GM12873 (cell line): ENCODE results near the gene PPP6R2.

ENCODE experiments used
- TF ChIP-seq, protein P1 (sequence below): IDR thresholded peaks from 2 replicates; pipeline ENCODE4 v1.5.1; 2012; ENCODE audit warnings: low read depth, mild to moderate bottlenecking, moderate library complexity, low read length, control low read depth; ENCODE audit not compliant: insufficient read depth; ENCODE audit errors: missing control alignments

The PPP6R2 gene

DNA sequence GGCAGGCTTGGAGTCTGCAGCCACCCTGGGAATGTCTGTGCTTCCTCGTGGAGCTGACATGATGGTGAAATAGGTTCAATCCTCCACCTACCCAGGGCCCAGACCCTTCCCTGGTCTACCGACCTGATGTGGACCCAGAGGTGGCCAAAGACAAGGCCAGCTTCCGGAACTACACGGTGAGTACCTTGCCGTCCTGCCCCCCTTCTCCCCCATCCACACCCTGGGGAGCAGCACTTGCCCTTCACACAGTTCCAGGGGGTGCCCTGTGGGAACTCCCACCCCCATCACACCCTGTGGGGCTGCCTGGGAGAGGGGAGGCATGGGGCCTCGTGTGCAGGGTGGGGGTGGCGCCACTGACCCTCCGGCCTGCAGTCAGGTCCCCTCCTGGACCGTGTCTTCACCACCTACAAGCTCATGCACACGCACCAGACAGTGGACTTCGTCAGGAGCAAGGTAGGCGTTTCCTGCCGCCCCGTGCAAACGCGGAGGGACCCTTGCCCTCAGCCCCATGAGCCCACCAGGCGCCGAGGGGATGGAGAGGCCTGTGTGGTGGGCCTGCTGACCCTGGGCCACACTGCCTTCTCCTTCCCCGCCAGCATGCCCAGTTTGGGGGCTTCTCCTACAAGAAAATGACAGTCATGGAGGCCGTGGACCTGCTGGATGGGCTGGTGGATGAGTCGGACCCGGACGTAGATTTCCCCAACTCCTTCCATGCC is 144.3 kb downstream of the PPP6R2 start:
- TF ChIP-seq, protein P1, sequence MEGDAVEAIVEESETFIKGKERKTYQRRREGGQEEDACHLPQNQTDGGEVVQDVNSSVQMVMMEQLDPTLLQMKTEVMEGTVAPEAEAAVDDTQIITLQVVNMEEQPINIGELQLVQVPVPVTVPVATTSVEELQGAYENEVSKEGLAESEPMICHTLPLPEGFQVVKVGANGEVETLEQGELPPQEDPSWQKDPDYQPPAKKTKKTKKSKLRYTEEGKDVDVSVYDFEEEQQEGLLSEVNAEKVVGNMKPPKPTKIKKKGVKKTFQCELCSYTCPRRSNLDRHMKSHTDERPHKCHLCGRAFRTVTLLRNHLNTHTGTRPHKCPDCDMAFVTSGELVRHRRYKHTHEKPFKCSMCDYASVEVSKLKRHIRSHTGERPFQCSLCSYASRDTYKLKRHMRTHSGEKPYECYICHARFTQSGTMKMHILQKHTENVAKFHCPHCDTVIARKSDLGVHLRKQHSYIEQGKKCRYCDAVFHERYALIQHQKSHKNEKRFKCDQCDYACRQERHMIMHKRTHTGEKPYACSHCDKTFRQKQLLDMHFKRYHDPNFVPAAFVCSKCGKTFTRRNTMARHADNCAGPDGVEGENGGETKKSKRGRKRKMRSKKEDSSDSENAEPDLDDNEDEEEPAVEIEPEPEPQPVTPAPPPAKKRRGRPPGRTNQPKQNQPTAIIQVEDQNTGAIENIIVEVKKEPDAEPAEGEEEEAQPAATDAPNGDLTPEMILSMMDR, result no peak

DNA sequence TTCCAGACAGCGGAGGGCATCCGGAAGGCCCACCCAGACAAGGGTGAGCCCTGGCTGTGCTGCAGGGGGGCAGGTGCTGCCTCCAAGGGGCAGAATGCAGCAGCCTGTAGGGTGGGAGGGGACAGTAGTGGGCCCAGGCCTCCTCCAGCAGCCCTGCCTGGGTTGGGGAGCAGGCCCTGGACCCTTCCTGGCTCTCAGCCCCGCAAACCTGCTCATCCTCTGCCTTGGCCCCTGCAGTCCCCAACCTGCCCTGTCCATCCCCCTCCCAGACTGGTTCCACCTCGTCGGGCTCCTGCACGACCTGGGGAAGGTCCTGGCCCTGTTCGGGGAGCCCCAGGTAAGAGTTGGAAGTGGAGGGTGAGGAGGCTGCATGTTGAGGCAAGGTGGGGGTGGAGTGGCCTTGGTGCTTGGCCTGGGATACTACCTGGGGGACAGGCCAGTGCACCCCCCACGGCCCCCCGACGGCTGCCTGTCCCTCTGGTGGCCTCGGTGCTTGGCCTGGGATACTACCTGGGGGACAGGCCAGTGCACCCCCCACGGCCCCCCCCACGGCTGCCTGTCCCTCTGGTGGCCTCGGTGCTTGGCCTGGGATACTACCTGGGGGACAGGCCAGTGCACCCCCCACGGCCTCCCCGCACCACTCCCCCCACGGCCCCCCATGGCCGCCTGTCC is 145.0 kb downstream of the PPP6R2 start:
- TF ChIP-seq, protein P1, result no peak

DNA sequence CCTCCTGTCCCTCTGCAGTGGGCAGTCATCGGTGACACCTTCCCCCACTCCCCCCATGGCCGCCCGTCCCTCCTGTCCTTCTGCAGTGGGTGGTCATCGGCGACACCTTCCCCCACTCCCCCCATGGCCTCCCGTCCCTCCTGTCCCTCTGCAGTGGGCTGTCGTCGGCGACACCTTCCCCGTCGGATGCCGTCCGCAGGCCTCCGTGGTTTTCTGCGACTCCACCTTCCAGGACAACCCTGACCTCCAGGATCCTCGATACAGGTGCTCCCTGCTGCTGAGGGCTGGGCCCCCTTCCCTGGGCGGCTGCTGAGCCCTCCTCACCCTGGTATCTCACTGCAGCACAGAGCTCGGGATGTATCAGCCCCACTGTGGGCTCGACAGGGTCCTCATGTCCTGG is 145.8 kb downstream of the PPP6R2 start:
- TF ChIP-seq, protein P1, result no peak

DNA sequence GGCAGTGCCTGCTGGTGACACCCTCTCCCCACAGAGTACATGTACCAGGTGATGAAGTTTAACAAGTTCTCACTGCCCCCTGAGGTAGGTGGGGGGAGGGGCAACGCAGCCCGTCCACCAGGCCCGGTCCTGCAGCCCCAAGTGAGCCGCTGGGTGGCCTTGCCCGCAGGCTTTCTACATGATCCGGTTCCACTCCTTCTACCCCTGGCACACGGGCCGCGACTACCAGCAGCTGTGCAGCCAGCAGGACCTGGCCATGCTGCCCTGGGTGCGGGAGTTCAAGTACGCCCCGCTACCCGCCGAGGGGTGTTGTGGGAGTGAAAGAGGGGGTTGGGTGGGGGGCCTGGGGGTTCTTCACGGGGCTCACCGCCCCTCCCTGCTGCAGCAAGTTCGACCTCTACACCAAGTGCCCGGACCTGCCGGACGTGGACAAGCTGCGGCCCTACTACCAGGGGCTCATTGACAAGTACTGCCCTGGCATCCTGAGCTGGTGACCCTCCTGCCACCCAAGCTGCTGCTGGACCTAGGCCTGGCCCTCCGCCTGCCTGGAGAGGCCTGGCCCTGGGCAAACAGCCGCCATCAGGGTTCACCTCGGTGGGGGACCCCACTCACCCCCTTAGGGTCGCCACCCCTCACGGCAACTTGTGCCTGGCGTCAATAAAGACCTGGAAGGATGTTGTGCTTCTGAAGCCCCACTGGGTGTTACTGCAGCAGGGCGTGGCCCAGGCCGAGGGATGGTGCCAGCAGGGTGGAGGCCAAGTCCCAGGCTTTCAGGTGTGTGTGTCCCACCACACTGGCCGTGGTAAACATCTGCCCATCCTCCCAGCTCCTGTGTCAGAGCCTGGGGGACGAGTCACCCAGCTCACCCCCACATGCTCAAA is 146.5 kb downstream of the PPP6R2 start:
- TF ChIP-seq, protein P1, result no peak

DNA sequence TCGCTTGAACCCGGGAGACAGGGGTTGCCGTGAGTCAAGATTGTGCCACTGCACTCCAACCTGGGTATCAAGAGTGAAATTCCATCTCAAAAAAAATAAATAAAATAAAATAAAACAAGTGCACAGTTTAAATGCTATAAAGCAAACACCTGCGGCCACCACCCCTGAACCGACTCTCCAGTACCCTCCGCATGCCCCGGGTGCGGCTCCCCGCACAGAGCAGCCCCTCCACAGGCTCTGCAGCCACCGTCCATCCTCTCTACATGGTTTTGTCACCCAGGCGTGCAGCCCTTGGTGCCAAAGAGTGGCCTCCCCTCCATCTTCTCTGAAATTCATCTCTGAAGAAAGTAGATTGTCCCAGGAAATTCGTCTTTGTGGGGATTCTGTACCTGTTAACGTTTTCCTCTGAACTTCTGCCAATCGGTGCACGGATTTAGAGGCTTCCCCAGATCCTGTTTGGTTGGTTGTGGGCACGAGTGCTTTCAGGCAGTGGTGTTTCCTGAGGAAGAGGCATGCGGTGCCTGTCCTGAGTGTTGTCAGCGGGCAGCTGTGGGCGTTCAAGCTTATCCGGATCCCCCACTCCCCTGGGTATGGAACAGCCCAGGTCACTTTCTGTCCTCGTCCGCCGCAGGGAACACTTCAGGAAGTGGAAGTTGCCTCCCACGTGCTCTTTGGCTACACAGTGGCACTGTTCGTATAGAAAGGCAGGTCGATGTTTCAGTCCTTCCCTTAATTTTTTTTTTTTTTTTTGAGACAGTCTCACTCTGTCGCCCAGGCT is 147.6 kb downstream of the PPP6R2 start:
- TF ChIP-seq, protein P1, result no peak
